Measurements from ENCODE around the gene TTC13. TPM values are rescaled to one million over a fixed set of nuclear protein-coding genes. Genes with fewer than 3 reads are reported as not detected.

The TTC13 gene
- total RNA-seq, 1 donor from 2014 or later = 23.0 TPM

- DNase-seq (ENCODE audit: low spot score) = no peak
- TF ChIP-seq EZH2 (IDR thresholded peaks at IDR 0.05) = no peak
- TF ChIP-seq CTCF (IDR thresholded peaks at IDR 0.05) = no peak
- no peak for TF ChIP-seq EZH2phosphoT487 (IDR thresholded peaks at IDR 0.05)
- Histone ChIP-seq H3K27me3 (no peaks in the 10 kb centered on the region), H3K36me3 (no peaks in the 10 kb centered on the region), H3K4me1 (no peaks in the 10 kb centered on the region), H3K27ac (no peak overlapping the region), H3K4me3 (no peak overlapping the region), H3K4me2 (no peak overlapping the region), H4K20me1 (ENCODE audit: low read depth) (no peaks in the 10 kb centered on the region), H3K79me2 (ENCODE audit: low read depth) (no peaks in the 10 kb centered on the region), H3K9ac (no peak overlapping the region), H3F3A (ENCODE audit: low read depth) (no peaks in the 10 kb centered on the region), H2AFZ (replicated peaks) (no peak overlapping the region), H3K9me3 (ENCODE audit: low read depth) (no peaks in the 10 kb centered on the region)
- Mint-ChIP-seq H3K4me3 (no peak overlapping the region), H3K36me3 (no peaks in the 10 kb centered on the region), H3K27ac (no peak overlapping the region), H3K4me1 (no peaks in the 10 kb centered on the region), H3K9me3 (no peaks in the 10 kb centered on the region), H3K27me3 (ENCODE audit: insufficient read depth, low read depth) (no peaks in the 10 kb centered on the region)
These were observed 80.5 kb downstream of the TTC13 start for GRCh38 chr1:230898144-230898543.

DNA sequence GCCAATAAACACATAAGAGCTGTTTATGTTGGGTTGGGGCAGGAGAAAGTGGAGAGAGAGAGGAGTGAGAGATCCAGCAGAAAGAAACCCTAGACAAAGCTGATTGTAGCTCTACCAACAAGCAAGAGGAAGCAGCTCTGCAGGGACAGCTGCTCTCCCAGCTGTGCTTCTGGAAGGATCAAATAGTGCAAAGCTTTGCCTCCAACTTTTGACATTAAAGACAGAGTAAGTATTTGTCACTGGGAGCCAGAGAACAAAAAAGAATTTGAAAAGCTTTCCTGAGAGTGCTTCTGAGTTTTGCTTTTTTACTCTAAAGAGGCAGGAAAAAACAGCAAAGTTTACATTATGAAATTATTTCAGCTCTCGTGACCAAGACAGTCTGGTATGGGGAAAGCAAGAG, 81.9 kb downstream of the TTC13 start:
- no peak overlapping the region for H3K27ac ChIP-seq
- H3K27me3 ChIP-seq = no peaks in the 10 kb centered on the region
- H3K4me1 ChIP-seq = peaks cover under 1% of the 10 kb centered on the region
- Mint-ChIP-seq H3K9me3 (no peaks in the 10 kb centered on the region), H3K27ac (no peak overlapping the region), H3K4me3 (no peak overlapping the region), H3K4me1 (peaks cover 8% of the 10 kb centered on the region), H3K36me3 (no peaks in the 10 kb centered on the region), H3K27me3 (ENCODE audit: insufficient read depth, low read depth) (no peaks in the 10 kb centered on the region)
- H2AFZ ChIP-seq (replicated peaks) = no peak overlapping the region
- no peaks in the 10 kb centered on the region for H3K36me3 ChIP-seq
- no peaks in the 10 kb centered on the region for H4K20me1 ChIP-seq (ENCODE audit: low read depth)
- no peak overlapping the region for H3K4me3 ChIP-seq
- H3F3A ChIP-seq (ENCODE audit: low read depth) = no peaks in the 10 kb centered on the region
- no peak overlapping the region for H3K9ac ChIP-seq
- no peak for DNase-seq (ENCODE audit: low spot score)
- H3K4me2 ChIP-seq = no peak overlapping the region
- no peaks in the 10 kb centered on the region for H3K79me2 ChIP-seq (ENCODE audit: low read depth)
- H3K9me3 ChIP-seq (ENCODE audit: low read depth) = no peaks in the 10 kb centered on the region
- TF ChIP-seq EZH2phosphoT487 (IDR thresholded peaks at IDR 0.05) = no peak
- TF ChIP-seq CTCF (IDR thresholded peaks at IDR 0.05) = no peak
- TF ChIP-seq EZH2 (IDR thresholded peaks at IDR 0.05) = no peak

DNA sequence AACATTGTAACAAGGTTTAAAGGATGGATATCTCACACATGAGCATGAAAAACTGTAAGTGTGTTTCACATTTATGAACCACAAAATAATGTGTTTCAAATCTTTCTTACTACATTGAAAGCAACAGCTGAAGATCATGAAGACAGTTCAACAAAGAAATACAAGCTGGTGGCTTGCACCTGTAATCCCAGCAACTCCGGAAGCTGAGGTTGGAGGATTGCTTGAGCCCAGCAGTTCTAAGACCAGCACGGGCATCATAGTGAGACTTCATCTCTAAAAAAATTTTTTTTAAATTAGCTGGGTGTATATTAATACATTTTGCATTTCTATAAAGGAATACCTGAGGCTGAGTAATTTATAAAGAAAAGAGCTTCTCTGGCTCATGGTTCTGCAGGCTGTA, 83.2 kb downstream of the TTC13 start:
- H3K4me1 Mint-ChIP-seq = peaks cover 13% of the 10 kb centered on the region
- H2AFZ ChIP-seq (replicated peaks) = no peak overlapping the region
- H3K4me1 ChIP-seq = peaks cover 6% of the 10 kb centered on the region
- H3K36me3 ChIP-seq = no peaks in the 10 kb centered on the region
- H3K4me3 ChIP-seq = no peak overlapping the region
- H3K9me3 ChIP-seq (ENCODE audit: low read depth) = no peaks in the 10 kb centered on the region
- H3K36me3 Mint-ChIP-seq = no peaks in the 10 kb centered on the region
- H3K27ac Mint-ChIP-seq = no peak overlapping the region
- peaks cover 6% of the 10 kb centered on the region for H3F3A ChIP-seq (ENCODE audit: low read depth)
- DNase-seq (ENCODE audit: low spot score) = no peak
- H3K4me2 ChIP-seq = no peak overlapping the region
- H3K79me2 ChIP-seq (ENCODE audit: low read depth) = no peaks in the 10 kb centered on the region
- no peak overlapping the region for H3K27ac ChIP-seq
- TF ChIP-seq EZH2 (IDR thresholded peaks at IDR 0.05) = no peak
- TF ChIP-seq EZH2phosphoT487 (IDR thresholded peaks at IDR 0.05) = no peak
- TF ChIP-seq CTCF (IDR thresholded peaks at IDR 0.05) = no peak
- H3K27me3 ChIP-seq = no peaks in the 10 kb centered on the region
- H4K20me1 ChIP-seq (ENCODE audit: low read depth) = no peaks in the 10 kb centered on the region
- no peak overlapping the region for H3K4me3 Mint-ChIP-seq
- no peaks in the 10 kb centered on the region for H3K27me3 Mint-ChIP-seq (ENCODE audit: insufficient read depth, low read depth)
- H3K9ac ChIP-seq = no peak overlapping the region
- no peaks in the 10 kb centered on the region for H3K9me3 Mint-ChIP-seq
